ENCODE measurements around the gene PDE6H.

DNA sequence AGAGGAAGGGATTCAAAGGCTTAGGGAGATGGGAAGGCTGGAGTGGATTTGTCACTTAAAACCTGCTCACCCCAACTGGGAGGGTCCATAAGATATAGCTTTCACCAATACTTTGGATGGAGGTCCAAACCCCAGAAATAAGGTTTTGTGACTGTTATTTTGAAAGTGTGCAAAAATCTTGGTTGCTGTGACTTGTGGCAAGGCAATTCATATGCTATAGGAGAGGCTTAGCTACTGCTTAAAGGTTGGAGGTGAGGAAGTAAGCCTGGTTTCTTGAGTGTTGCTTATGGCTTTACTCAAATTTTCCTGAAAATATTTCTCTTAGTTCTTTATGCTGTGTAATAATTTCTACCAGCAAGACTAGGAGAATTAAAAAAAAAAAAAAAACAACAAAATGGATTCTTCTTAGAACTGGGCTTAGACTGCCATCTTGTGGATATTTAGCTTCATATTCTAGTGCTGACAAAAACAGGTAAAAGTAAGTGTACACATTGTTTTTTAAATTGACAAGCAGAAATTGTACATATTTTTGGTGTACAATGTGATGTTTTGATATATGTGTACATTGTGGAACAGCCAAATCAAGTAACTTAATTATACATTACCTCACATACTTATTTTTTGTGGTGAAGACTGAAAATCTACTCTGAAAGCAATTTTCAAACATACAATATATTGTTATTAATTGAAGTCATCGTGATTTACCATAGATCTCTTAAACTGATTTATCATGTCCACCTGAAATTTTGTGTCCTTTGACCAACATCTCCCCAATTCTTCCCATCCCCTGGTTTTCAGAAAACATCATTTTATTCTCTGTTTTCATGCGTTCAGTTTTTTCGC, 23.0 kb downstream of the PDE6H start:
- TF ChIP-seq POLR2A (IDR thresholded peaks at IDR 0.05) (no peak), POLR2AphosphoS5 (IDR thresholded peaks at IDR 0.05) (no peak)

All from prostate gland (tissue), 1 donor.